ENCODE data around the gene FYCO1. TPM values are rescaled to one million over a fixed set of nuclear protein-coding genes. Genes with fewer than 3 reads are reported as not detected.
A peak's percentile ranks its signal among the peaks of the same experiment; 100 is the strongest.

The FYCO1 gene
- total RNA-seq, 6 experiments from 2014 or later, result 20.8 to 30.7 (median 27.2) TPM

DNA sequence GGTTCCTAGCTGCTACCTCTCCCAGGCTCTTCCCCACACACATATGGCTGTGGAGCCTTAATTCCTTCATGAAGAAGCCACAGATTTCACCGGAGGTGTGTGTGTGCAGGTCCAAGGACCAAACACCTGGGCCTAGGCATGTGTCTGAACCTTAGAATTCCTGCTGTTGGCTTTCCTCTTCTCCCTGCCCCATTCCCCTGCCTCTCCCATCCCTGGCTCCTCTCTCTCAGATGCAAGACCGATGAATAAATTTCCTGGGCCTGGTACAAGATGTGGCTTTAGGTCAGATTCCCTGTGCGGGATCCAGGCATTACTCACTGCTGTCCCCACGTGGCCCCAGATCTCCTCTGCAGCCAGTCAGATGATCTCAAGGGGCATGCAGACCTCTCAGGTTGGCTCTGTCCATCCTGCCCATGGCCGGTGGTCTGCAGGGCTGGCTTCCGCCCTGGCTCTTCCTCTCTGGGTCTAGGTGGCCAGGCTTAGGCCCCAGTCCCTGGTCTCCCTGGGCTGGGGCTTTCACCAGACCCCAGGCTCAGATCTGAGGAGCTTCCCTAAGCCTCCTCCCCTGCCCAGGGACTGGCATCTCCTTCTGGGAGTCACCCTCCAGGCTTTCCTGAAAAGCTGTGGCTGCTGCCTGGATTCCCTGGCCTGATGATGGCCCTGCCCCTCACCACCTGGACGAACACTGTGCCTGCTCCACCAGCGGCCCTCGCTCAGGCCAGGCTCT is 88.8 kb downstream of the FYCO1 start:
- TF ChIP-seq, protein P1, sequence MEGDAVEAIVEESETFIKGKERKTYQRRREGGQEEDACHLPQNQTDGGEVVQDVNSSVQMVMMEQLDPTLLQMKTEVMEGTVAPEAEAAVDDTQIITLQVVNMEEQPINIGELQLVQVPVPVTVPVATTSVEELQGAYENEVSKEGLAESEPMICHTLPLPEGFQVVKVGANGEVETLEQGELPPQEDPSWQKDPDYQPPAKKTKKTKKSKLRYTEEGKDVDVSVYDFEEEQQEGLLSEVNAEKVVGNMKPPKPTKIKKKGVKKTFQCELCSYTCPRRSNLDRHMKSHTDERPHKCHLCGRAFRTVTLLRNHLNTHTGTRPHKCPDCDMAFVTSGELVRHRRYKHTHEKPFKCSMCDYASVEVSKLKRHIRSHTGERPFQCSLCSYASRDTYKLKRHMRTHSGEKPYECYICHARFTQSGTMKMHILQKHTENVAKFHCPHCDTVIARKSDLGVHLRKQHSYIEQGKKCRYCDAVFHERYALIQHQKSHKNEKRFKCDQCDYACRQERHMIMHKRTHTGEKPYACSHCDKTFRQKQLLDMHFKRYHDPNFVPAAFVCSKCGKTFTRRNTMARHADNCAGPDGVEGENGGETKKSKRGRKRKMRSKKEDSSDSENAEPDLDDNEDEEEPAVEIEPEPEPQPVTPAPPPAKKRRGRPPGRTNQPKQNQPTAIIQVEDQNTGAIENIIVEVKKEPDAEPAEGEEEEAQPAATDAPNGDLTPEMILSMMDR (IDR thresholded peaks at IDR 0.05), result peak; percentile 73; the same call in 1 of the 2 replicates
- Mint-ChIP-seq H3K27ac (no peak overlapping the region; the same call in 1 of the 2 replicates), H3K4me3 (no peak overlapping the region), H3K9me3 (no peaks in the 10 kb centered on the region), H3K4me1 (ENCODE audit: low read depth) (peaks cover 23% of the 10 kb centered on the region), H3K36me3 (ENCODE audit: low read depth) (no peaks in the 10 kb centered on the region), H3K27me3 (ENCODE audit: insufficient read depth) (peaks cover 9% of the 10 kb centered on the region)
- DNase-seq, result peak; percentile 66

DNA sequence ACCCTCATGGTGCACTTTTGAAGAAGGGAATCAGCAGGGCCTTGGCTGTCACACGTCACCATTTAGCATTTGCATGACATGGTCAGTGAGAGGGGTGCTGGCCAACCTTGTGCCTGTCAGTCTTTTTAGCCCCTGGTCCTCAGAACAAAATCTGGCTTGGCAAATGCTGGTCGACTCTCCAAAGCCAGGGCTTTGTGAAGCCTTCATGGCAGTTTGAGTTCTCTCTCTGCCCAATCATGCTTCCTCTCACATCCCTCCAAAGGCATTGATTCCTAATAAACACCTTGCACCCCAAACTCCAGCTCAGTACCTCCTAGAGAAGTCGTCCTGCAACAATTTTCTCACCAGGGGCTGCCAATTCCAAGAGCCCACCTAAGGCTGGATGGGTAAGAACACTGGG is 89.9 kb downstream of the FYCO1 start:
- TF ChIP-seq, protein P1 (IDR thresholded peaks at IDR 0.05), result no peak
- H3K27me3 Mint-ChIP-seq (ENCODE audit: insufficient read depth), result peaks cover 15% of the 10 kb centered on the region
- H3K4me3 Mint-ChIP-seq, result no peak overlapping the region
- DNase-seq, result no peak
- no peak overlapping the region for H3K27ac Mint-ChIP-seq
- H3K36me3 Mint-ChIP-seq (ENCODE audit: low read depth), result no peaks in the 10 kb centered on the region
- H3K4me1 Mint-ChIP-seq (ENCODE audit: low read depth), result peaks cover 23% of the 10 kb centered on the region
- no peaks in the 10 kb centered on the region for H3K9me3 Mint-ChIP-seq

DNA sequence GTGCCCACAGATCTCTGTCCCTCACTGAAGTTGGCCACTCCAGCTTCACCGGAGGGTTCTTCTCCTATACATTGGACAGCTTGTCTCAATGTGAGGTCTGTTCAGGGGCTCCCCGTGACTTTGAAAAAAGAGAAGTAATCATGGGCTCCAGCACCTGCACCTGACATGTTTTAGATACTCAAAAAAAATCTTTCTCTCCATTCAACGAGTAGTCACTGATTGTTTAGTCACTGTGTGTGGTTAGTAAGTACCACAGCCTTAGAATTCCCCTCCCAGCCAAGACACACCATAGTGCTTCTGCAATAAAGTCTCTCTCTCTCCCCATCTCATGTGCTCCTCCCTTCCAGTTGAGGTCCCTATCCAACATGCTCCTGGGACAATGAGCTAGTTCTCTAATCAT is 90.7 kb downstream of the FYCO1 start:
- Mint-ChIP-seq H3K9me3 (no peaks in the 10 kb centered on the region), H3K4me1 (ENCODE audit: low read depth) (peaks cover 23% of the 10 kb centered on the region), H3K27me3 (ENCODE audit: insufficient read depth) (peaks cover 15% of the 10 kb centered on the region), H3K36me3 (ENCODE audit: low read depth) (no peaks in the 10 kb centered on the region), H3K4me3 (no peak overlapping the region), H3K27ac (no peak overlapping the region)
- DNase-seq, result no peak
- TF ChIP-seq, protein P1 (IDR thresholded peaks at IDR 0.05), result no peak

DNA sequence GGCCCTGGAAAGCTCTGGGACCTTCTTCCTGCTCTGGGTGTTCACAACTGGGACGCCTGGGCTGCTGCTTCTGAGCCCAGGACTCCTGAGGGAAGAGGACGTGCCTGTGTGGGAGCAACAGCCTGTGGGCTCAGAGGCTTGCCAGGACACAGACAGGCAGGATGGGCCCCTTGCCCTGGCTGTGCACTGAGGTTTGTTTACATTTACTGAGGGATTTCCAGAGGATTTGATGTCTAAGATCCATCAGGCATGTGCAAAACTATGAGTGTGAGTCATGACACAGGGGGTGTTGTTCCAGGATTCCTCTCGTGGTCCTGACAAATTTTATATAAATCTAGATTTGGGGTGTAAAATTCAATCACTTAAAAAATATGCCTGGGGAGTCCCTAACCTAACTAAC is 98.7 kb downstream of the FYCO1 start:
- H3K27ac Mint-ChIP-seq, result no peak overlapping the region
- DNase-seq, result peak; percentile 19
- no peaks in the 10 kb centered on the region for H3K9me3 Mint-ChIP-seq
- peaks cover 15% of the 10 kb centered on the region for H3K4me1 Mint-ChIP-seq (ENCODE audit: low read depth)
- TF ChIP-seq, protein P1 (IDR thresholded peaks at IDR 0.05), result no peak
- peaks cover 36% of the 10 kb centered on the region for H3K27me3 Mint-ChIP-seq (ENCODE audit: insufficient read depth)
- no peak overlapping the region for H3K4me3 Mint-ChIP-seq
- no peaks in the 10 kb centered on the region for H3K36me3 Mint-ChIP-seq (ENCODE audit: low read depth)

DNA sequence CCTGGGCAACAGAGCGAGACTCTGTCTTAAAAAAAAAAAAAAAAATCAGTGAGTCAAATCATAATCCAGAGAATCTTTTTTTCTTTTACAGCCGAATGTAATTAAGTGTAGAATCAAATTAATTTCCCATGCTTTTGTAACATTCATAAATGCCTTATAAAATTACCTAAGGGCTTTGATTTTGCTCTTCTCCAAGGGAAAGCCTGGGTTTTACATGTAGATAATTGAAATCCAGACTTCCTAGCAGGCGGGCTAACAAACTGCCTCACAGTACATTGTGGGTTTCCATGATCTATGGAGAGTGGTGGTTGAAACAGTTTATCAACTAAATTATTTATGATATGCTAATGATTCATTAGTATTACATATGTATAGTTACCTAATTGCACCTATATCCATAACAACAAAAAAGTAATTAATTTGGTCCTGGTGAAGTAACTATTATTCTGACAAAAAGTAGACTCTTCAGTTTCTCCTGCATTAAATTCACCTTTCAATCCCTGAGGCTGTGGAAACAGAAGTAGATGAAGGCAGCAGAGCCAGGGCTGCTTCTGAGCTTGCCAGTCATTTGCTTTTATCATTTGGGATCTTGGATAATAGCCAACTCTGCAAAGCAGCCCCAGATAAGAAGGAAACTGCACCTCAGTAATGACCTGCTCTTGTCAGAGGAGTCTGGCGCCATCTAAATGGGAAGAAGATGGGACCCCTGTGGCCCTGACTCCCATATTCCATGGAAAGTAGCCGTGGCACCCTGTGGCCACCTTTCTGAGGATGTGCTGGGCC is 99.7 kb downstream of the FYCO1 start:
- Mint-ChIP-seq H3K4me1 (ENCODE audit: low read depth) (peaks cover 15% of the 10 kb centered on the region), H3K9me3 (no peaks in the 10 kb centered on the region), H3K27ac (no peak overlapping the region), H3K36me3 (ENCODE audit: low read depth) (no peaks in the 10 kb centered on the region), H3K4me3 (no peak overlapping the region), H3K27me3 (ENCODE audit: insufficient read depth) (peaks cover 33% of the 10 kb centered on the region)
- TF ChIP-seq, protein P1 (IDR thresholded peaks at IDR 0.05), result no peak
- no peak for DNase-seq

Data from HFFc6 (cell line).